Measurements from ENCODE around the gene STUM.

STUM gene

GRCh38 chr1:226656601-226657277, 108.2 kb downstream of the STUM start:
- peak; percentile 25 for DNase-seq

- DNase-seq, result no peak
These were observed 109.5 kb downstream of the STUM start for GRCh38 chr1:226657895-226658545.

GRCh38 chr1:226658546-226659125, 110.1 kb downstream of the STUM start:
- DNase-seq, result no peak

Measured in NCI-H226 (cell line).